Measurements from ENCODE around the gene C2CD5.

- TF ChIP-seq POLR2AphosphoS5 (IDR thresholded peaks at IDR 0.05) (no peak), EP300 (IDR thresholded peaks at IDR 0.05) (no peak), POLR2A (IDR thresholded peaks at IDR 0.05; ENCODE audit: low read depth) (no peak)
- TF ChIP-seq, protein P1, sequence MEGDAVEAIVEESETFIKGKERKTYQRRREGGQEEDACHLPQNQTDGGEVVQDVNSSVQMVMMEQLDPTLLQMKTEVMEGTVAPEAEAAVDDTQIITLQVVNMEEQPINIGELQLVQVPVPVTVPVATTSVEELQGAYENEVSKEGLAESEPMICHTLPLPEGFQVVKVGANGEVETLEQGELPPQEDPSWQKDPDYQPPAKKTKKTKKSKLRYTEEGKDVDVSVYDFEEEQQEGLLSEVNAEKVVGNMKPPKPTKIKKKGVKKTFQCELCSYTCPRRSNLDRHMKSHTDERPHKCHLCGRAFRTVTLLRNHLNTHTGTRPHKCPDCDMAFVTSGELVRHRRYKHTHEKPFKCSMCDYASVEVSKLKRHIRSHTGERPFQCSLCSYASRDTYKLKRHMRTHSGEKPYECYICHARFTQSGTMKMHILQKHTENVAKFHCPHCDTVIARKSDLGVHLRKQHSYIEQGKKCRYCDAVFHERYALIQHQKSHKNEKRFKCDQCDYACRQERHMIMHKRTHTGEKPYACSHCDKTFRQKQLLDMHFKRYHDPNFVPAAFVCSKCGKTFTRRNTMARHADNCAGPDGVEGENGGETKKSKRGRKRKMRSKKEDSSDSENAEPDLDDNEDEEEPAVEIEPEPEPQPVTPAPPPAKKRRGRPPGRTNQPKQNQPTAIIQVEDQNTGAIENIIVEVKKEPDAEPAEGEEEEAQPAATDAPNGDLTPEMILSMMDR (IDR thresholded peaks at IDR 0.05), result no peak
These were observed 11.2 kb downstream of the C2CD5 start for GRCh38 chr12:22533155-22533554.
